GM21737 (cell line): Measurements from ENCODE around the gene ARMC7.
"Not testable (repeated sequence)": the region's sequence is repeated elsewhere in the genome, so short reads cannot be mapped to it uniquely, and the experiment has no call there.

ENCODE experiments used
- ATAC-seq: cut with Tn5 transposase; IDR thresholded peaks from one replicate; pipeline ENCODE4 v1.9.1; 2021; ENCODE audit warnings: mild to moderate bottlenecking, moderate library complexity; ENCODE audit not compliant: unreplicated experiment

The ARMC7 gene

GRCh38 chr17:75109407-75110233 is at the start of gene ARMC7:
TSS of gene ARMC7 (plus strand) at chr17:75109969. CDS start at chr17:75110289, 320 bp downstream.
- ATAC-seq: peak; percentile 53

GRCh38 chr17:75060434-75061054 is 49.2 kb upstream of the ARMC7 start:
- ATAC-seq: no peak

GRCh38 chr17:75061055-75061438 is 48.7 kb upstream of the ARMC7 start:
- ATAC-seq: no peak

- ATAC-seq: no peak
These were observed 48.2 kb upstream of the ARMC7 start for GRCh38 chr17:75061618-75062017.

- no peak for ATAC-seq
These were observed 46.6 kb upstream of the ARMC7 start for GRCh38 chr17:75063201-75063600.

GRCh38 chr17:75063626-75064025 is 46.1 kb upstream of the ARMC7 start:
- no peak for ATAC-seq

- no peak for ATAC-seq
These were observed 45.7 kb upstream of the ARMC7 start for GRCh38 chr17:75064040-75064439.

- no peak for ATAC-seq
These were observed 45.3 kb upstream of the ARMC7 start for GRCh38 chr17:75064460-75064859.

GRCh38 chr17:75064867-75065561 is 44.8 kb upstream of the ARMC7 start:
- ATAC-seq: no peak

GRCh38 chr17:75065562-75066151 is 44.1 kb upstream of the ARMC7 start:
- no peak for ATAC-seq

- no peak for ATAC-seq
These were observed 41.9 kb upstream of the ARMC7 start for GRCh38 chr17:75067856-75068255.

- ATAC-seq: no peak
These were observed 41.0 kb upstream of the ARMC7 start for GRCh38 chr17:75068750-75069149.

GRCh38 chr17:75069783-75070182 is 40.0 kb upstream of the ARMC7 start:
- no peak for ATAC-seq

- not testable (repeated sequence) for ATAC-seq
These were observed 38.1 kb upstream of the ARMC7 start for GRCh38 chr17:75071478-75072271.

GRCh38 chr17:75072909-75073308 is 36.9 kb upstream of the ARMC7 start:
- ATAC-seq: not testable (repeated sequence)

GRCh38 chr17:75073618-75074047 is 36.1 kb upstream of the ARMC7 start:
- no peak for ATAC-seq

GRCh38 chr17:75074532-75074931 is 35.2 kb upstream of the ARMC7 start:
- no peak for ATAC-seq

GRCh38 chr17:75075597-75076336 is 34.0 kb upstream of the ARMC7 start:
- ATAC-seq: no peak

- no peak for ATAC-seq
These were observed 32.7 kb upstream of the ARMC7 start for GRCh38 chr17:75077072-75077495.
